SU-DHL-6 (cell line): ENCODE data around the gene TBC1D20.

Experiments
- CTCF ChIP-seq: fragments of 200-600 bp; sonication (generic); IDR thresholded peaks from one replicate; pipeline ENCODE4 v1.5.1; 2017; ENCODE audit warnings: antibody characterized with exemption, mild to moderate bottlenecking, low read length, moderate library complexity; ENCODE audit not compliant: insufficient read depth, poor library complexity, severe bottlenecking
- EZH2phosphoT487 ChIP-seq: fragments of 200-600 bp; sonication (generic), shearing (Covaris generic); conservative IDR thresholded peaks from 2 replicates; pipeline ENCODE4 v1.6.1; 2018; ENCODE audit warnings: mild to moderate bottlenecking, antibody characterized with exemption, low read length, moderate library complexity, mixed read lengths

GRCh38 chr20:428658-429200 lies 33.6 kb downstream of the TBC1D20 start:
- TF ChIP-seq CTCF = no peak
- no peak for TF ChIP-seq EZH2phosphoT487
